Neural cell (in vitro differentiated cells): ENCODE data around the gene RIPPLY1. TPM values are rescaled to one million over a fixed set of nuclear protein-coding genes. Genes with fewer than 3 reads are reported as not detected.

Experiments
- H2AFZ ChIP-seq: fragments of 200-600, 300-800 bp; sonication (generic), shearing (Covaris generic); 2 replicates; pipeline ENCODE4 v1.6.0; 2014; ENCODE audit warnings: low read depth, mild to moderate bottlenecking, antibody characterized with exemption, low read length, moderate library complexity
- H3F3A ChIP-seq: fragments of 200-600 bp; shearing (Covaris generic); 2 replicates; pipeline ENCODE4 v1.6.1; 2016; ENCODE audit warnings: mild to moderate bottlenecking, moderate library complexity, mixed read lengths, antibody characterized with exemption, low read length; ENCODE audit not compliant: insufficient read depth, poor library complexity, severe bottlenecking
- H3K27ac ChIP-seq: fragments of 200-600, 300-800 bp; sonication (generic), shearing (Covaris generic); 2 replicates; pipeline ENCODE4 v1.5.1; 2014; ENCODE audit warnings: mild to moderate bottlenecking, low read length, moderate library complexity
- H3K27me3 ChIP-seq: fragments of 300-800, 200-600 bp; sonication (generic), shearing (Covaris generic); 2 replicates; pipeline ENCODE4 v1.6.0; 2014; ENCODE audit warnings: mild to moderate bottlenecking, low read depth, low read length, moderate library complexity; ENCODE audit not compliant: insufficient read depth
- H3K36me3 ChIP-seq: fragments of 300-800, 200-600 bp; sonication (generic), shearing (Covaris generic); 2 replicates; pipeline ENCODE4 v1.5.1; 2014; ENCODE audit warnings: mild to moderate bottlenecking, antibody characterized with exemption, low read length, moderate library complexity; ENCODE audit not compliant: insufficient read depth
- H3K4me2 ChIP-seq: fragments of 300-800, 200-600 bp; sonication (generic), shearing (Covaris generic); 2 replicates; pipeline ENCODE4 v1.6.0; 2014; ENCODE audit warnings: mild to moderate bottlenecking, low read length
- H3K4me3 ChIP-seq: fragments of 300-800, 200-600 bp; sonication (generic), shearing (Covaris generic); 2 replicates; pipeline ENCODE4 v1.5.1; 2014; ENCODE audit warnings: mild to moderate bottlenecking, low read length, moderate library complexity
- H3K79me2 ChIP-seq: fragments of 200-600 bp; shearing (Covaris generic); replicated peaks from 2 replicates; pipeline ENCODE4 v1.6.0; 2014; ENCODE audit warnings: mild to moderate bottlenecking, low read length, moderate library complexity; ENCODE audit not compliant: insufficient read depth
- H3K9ac ChIP-seq: fragments of 300-800, 200-600 bp; sonication (generic), shearing (Covaris generic); 2 replicates; pipeline ENCODE4 v1.6.1; 2016; ENCODE audit warnings: mild to moderate bottlenecking, low read length, mixed read lengths
- H3K9me2 ChIP-seq: fragments of 200-600 bp; shearing (Covaris generic); 2 replicates; pipeline ENCODE4 v1.6.1; 2016; ENCODE audit warnings: mild to moderate bottlenecking, low read length, mixed read lengths; ENCODE audit not compliant: insufficient read depth
- H3K9me3 ChIP-seq: fragments of 200-600, 300-800 bp; sonication (generic), shearing (Covaris generic); 2 replicates; pipeline ENCODE4 v1.6.1; 2016; ENCODE audit warnings: mild to moderate bottlenecking, mixed run types, low read length, moderate library complexity, mixed read lengths
- H4K20me1 ChIP-seq: fragments of 200-600 bp; shearing (Covaris generic); 2 replicates; pipeline ENCODE4 v1.6.1; 2016; ENCODE audit warnings: mild to moderate bottlenecking, mixed run types; ENCODE audit not compliant: insufficient read depth
- CTCF ChIP-seq: fragments of 450-650 bp; IDR thresholded peaks from 2 replicates; pipeline ENCODE4 v1.5.1; 2014; ENCODE audit warnings: antibody characterized with exemption, mild to moderate bottlenecking, moderate library complexity; ENCODE audit not compliant: poor library complexity, severe bottlenecking
- EP300 ChIP-seq: fragments of 450-650 bp; conservative IDR thresholded peaks from 2 replicates; pipeline ENCODE4 v1.6.1; 2014; ENCODE audit warnings: antibody characterized with exemption, mild to moderate bottlenecking, moderate library complexity; ENCODE audit not compliant: poor library complexity, severe bottlenecking
- EZH2 ChIP-seq: fragments of 200-600, 300-800 bp; shearing (Covaris generic), sonication (generic); IDR thresholded peaks from 2 replicates; pipeline ENCODE4 v1.6.1; 2014; ENCODE audit warnings: antibody characterized with exemption, low read length, borderline replicate concordance, mild to moderate bottlenecking; ENCODE audit not compliant: insufficient read depth, poor library complexity, severe bottlenecking
- MXI1 ChIP-seq: fragments of 450-650 bp; conservative IDR thresholded peaks from 2 replicates; pipeline ENCODE4 v1.6.1; 2014; ENCODE audit warnings: antibody characterized with exemption, mild to moderate bottlenecking; ENCODE audit not compliant: poor library complexity, severe bottlenecking
- POLR2AphosphoS5 ChIP-seq: IDR thresholded peaks from 2 replicates; pipeline ENCODE4 v1.6.1; 2012
- RAD21 ChIP-seq: fragments of 450-650 bp; conservative IDR thresholded peaks from 2 replicates; pipeline ENCODE4 v1.6.1; 2014; ENCODE audit warnings: antibody characterized with exemption, mild to moderate bottlenecking, moderate library complexity
- REST ChIP-seq: IDR thresholded peaks from 2 replicates; pipeline ENCODE4 v1.6.1; 2012; ENCODE audit warnings: borderline replicate concordance
- SMC3 ChIP-seq: fragments of 450-650 bp; conservative IDR thresholded peaks from 2 replicates; pipeline ENCODE4 v1.6.1; 2014; ENCODE audit warnings: antibody characterized with exemption, mild to moderate bottlenecking, moderate library complexity; ENCODE audit not compliant: poor library complexity
- TAF1 ChIP-seq: IDR thresholded peaks from 2 replicates; pipeline ENCODE4 v1.6.1; 2012; ENCODE audit warnings: low read depth
- polyA minus RNA-seq: library from RNA; depleted of rRNA, polyadenylated mRNA; stranded (reverse); fragments of >200 nt; gene quantifications from 2 replicates; pipeline ENCODE4 v1.2.3, GENCODE V29; 2014
- polyA plus RNA-seq: library from polyadenylated mRNA; depleted of rRNA; stranded (reverse); fragments of >200 nt; gene quantifications from 2 replicates; pipeline ENCODE4 v1.2.3, GENCODE V29; 2014

RIPPLY1 gene
- polyA plus RNA-seq (0.57 TPM in 1 of 2 replicates, not detected in the other), polyA minus RNA-seq (not detected in 2 replicates)

- no peak within 1 kb of the TSS for H3K9ac ChIP-seq
- H3K27me3 ChIP-seq = no peaks in the 10 kb centered on the region
- no peaks in the 10 kb centered on the region for H3K36me3 ChIP-seq
- H3K27ac ChIP-seq = no peak within 1 kb of the TSS
- no peaks in the 10 kb centered on the region for H4K20me1 ChIP-seq
- no peak within 1 kb of the TSS for H2AFZ ChIP-seq
- H3K9me2 ChIP-seq = no peaks in the 10 kb centered on the region
- TF ChIP-seq RAD21 (no peak), POLR2AphosphoS5 (no peak), EZH2 (no peak), TAF1 (no peak), EP300 (no peak), SMC3 (no peak), MXI1 (no peak), REST (no peak), CTCF (no peak)
- H3K4me3 ChIP-seq = no peak within 1 kb of the TSS
- no peak within 1 kb of the TSS for H3K4me2 ChIP-seq
- no peaks in the 10 kb centered on the region for H3K9me3 ChIP-seq
- no peaks in the 10 kb centered on the region for H3K79me2 ChIP-seq
- no peaks in the 10 kb centered on the region for H3F3A ChIP-seq
Measured at GRCh38 chrX:106903291-106903824, at the start of gene RIPPLY1. RIPPLY1 (minus strand) TSS chrX:106903341; CDS start chrX:106903287, 54 bp downstream.

GRCh38 chrX:106952538-106952937 lies 49.4 kb upstream of the RIPPLY1 start:
- Histone ChIP-seq H4K20me1 (no peaks in the 10 kb centered on the region), H3K27me3 (no peaks in the 10 kb centered on the region)
- no peak for TF ChIP-seq SMC3
- TF ChIP-seq EP300 = no peak
- TF ChIP-seq RAD21 = no peak
- no peak for TF ChIP-seq EZH2
- TF ChIP-seq TAF1 = no peak
- TF ChIP-seq CTCF = no peak

More at GRCh38 chrX:106952538-106952937, 49.4 kb upstream of the RIPPLY1 start:
- no peak overlapping the region for H2AFZ ChIP-seq
- H3K9me3 ChIP-seq = no peaks in the 10 kb centered on the region
- H3K4me3 ChIP-seq = no peak overlapping the region
- H3K4me2 ChIP-seq = no peak overlapping the region
- no peak overlapping the region for H3K27ac ChIP-seq
- H3K36me3 ChIP-seq = no peaks in the 10 kb centered on the region
- no peaks in the 10 kb centered on the region for H3K79me2 ChIP-seq
- H3F3A ChIP-seq = no peaks in the 10 kb centered on the region
- no peaks in the 10 kb centered on the region for H3K9me2 ChIP-seq
- no peak overlapping the region for H3K9ac ChIP-seq
